Astrocyte (in vitro differentiated cells and primary cell): ENCODE data around the gene RNF7. TPM values are rescaled to one million over a fixed set of nuclear protein-coding genes. Genes with fewer than 3 reads are reported as not detected.
A peak's percentile ranks its signal among the peaks of the same experiment; 100 is the strongest.

Source experiments
- DNase-seq: peaks from one replicate; pipeline ENCODE4 v3.0.0-alpha.2; 2010; ENCODE audit warnings: low read depth
- FAIRE-seq: peaks from 2 replicates; lab custom pipeline; 2011; peaks lifted over from hg19 to GRCh38; lab: Jason Lieb, UNC
- H2AFZ ChIP-seq: 2 replicates; pipeline ENCODE4 v1.6.0; 2012; ENCODE audit warnings: low read depth, low read length, inconsistent platforms
- H3K27ac ChIP-seq: 2 replicates; pipeline ENCODE4 v1.5.1; 2011; ENCODE audit warnings: low read depth, low read length, inconsistent platforms
- H3K27me3 ChIP-seq: 2 replicates; pipeline ENCODE4 v1.6.0; 2011; ENCODE audit warnings: low read length, inconsistent platforms; ENCODE audit not compliant: insufficient read depth
- H3K36me3 ChIP-seq: 2 replicates; pipeline ENCODE4 v1.5.1; 2011; ENCODE audit warnings: low read length, inconsistent platforms; ENCODE audit not compliant: insufficient read depth
- H3K4me1 ChIP-seq: 2 replicates; pipeline ENCODE4 v1.5.1; 2011; ENCODE audit warnings: low read length, inconsistent platforms; ENCODE audit not compliant: insufficient read depth
- H3K4me2 ChIP-seq: 2 replicates; pipeline ENCODE4 v1.6.0; 2012; ENCODE audit warnings: low read length, inconsistent platforms
- H3K4me3 ChIP-seq: 2 replicates; pipeline ENCODE4 v1.5.1; 2011; ENCODE audit warnings: low read depth, mild to moderate bottlenecking, low read length, inconsistent platforms; ENCODE audit not compliant: insufficient read depth
- H3K79me2 ChIP-seq: 2 replicates; pipeline ENCODE4 v1.6.0; 2012; ENCODE audit warnings: mild to moderate bottlenecking, low read length, inconsistent platforms; ENCODE audit not compliant: insufficient read depth
- H3K9ac ChIP-seq: 2 replicates; pipeline ENCODE4 v1.6.0; 2012; ENCODE audit warnings: mild to moderate bottlenecking, low read length, inconsistent platforms
- H3K9me3 ChIP-seq: 2 replicates; pipeline ENCODE4 v1.5.1; 2012; ENCODE audit warnings: low read depth, mild to moderate bottlenecking, low read length, inconsistent platforms; ENCODE audit not compliant: insufficient read depth
- H4K20me1 ChIP-seq: 2 replicates; pipeline ENCODE4 v1.6.0; 2012; ENCODE audit warnings: low read length, inconsistent platforms; ENCODE audit not compliant: insufficient read depth
- H3K27ac Mint-ChIP-seq: one replicate; pipeline ENCODE4 v1.8.0; 2021; ENCODE audit warnings: mild to moderate bottlenecking, mixed read lengths; ENCODE audit not compliant: unreplicated experiment
- H3K27me3 Mint-ChIP-seq: one replicate; pipeline ENCODE4 v1.8.0; 2021; ENCODE audit warnings: low read depth, mixed read lengths; ENCODE audit not compliant: unreplicated experiment
- H3K36me3 Mint-ChIP-seq: one replicate; pipeline ENCODE4 v1.8.0; 2021; ENCODE audit warnings: low read depth, mixed read lengths; ENCODE audit not compliant: unreplicated experiment
- H3K4me1 Mint-ChIP-seq: one replicate; pipeline ENCODE4 v1.8.0; 2021; ENCODE audit warnings: low read depth, mixed read lengths; ENCODE audit not compliant: unreplicated experiment
- H3K4me3 Mint-ChIP-seq: one replicate; pipeline ENCODE4 v1.8.0; 2021; ENCODE audit warnings: mild to moderate bottlenecking, moderate library complexity, mixed read lengths; ENCODE audit not compliant: unreplicated experiment
- H3K9me3 Mint-ChIP-seq: one replicate; pipeline ENCODE4 v1.8.0; 2021; ENCODE audit warnings: mild to moderate bottlenecking, mixed read lengths; ENCODE audit not compliant: unreplicated experiment
- EZH2 ChIP-seq: IDR thresholded peaks from 2 replicates; pipeline ENCODE4 v1.6.1; 2012; ENCODE audit warnings: mild to moderate bottlenecking, low read length, inconsistent platforms; ENCODE audit not compliant: insufficient read depth
- total RNA-seq: library from RNA; stranded (reverse); gene quantifications from 2 replicates; pipeline ENCODE4 v1.2.1, GENCODE V29; 2021
- TF ChIP-seq, protein P1 (sequence below): IDR thresholded peaks from 2 replicates; pipeline ENCODE4 v1.5.1; 2011; ENCODE audit warnings: low read depth, mild to moderate bottlenecking, inconsistent platforms, low read length, moderate library complexity; ENCODE audit not compliant: insufficient read depth

RNF7 gene
- total RNA-seq, 1 donor from 2014 or later: 168 TPM

DNA sequence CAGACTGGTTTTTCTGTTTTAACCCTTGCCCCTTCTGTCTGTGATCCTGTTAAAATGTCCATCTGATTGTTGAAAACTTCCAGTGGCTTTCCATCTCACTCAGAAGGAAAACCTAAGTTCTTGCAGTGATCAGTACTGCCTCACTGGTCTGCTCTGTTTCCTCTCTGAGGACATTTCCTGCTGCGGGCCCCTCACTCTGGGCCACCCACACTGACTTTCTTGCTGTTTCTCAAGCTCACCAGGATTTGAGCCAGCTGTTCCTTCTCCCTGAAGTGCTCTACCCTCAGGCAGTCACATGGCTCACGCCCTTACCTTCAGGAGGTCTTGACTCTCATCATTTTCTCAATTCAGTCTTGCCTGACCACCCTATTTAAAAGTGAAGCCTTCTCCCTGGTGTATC, 26.9 kb downstream of the RNF7 start:
- no peaks in the 10 kb centered on the region for H3K36me3 ChIP-seq
- H3K27me3 Mint-ChIP-seq: no peaks in the 10 kb centered on the region
- H3K4me2 ChIP-seq: no peak overlapping the region
- DNase-seq (no peak), FAIRE-seq (no peak)
- H3K27ac Mint-ChIP-seq: no peak overlapping the region
- H3K4me1 Mint-ChIP-seq: peaks cover 9% of the 10 kb centered on the region
- H3K4me3 ChIP-seq: no peak overlapping the region
- H3K9me3 ChIP-seq: no peaks in the 10 kb centered on the region
- no peak overlapping the region for H2AFZ ChIP-seq
- H3K4me1 ChIP-seq: no peaks in the 10 kb centered on the region
- no peaks in the 10 kb centered on the region for H3K79me2 ChIP-seq
- no peaks in the 10 kb centered on the region for H4K20me1 ChIP-seq
- H3K27ac ChIP-seq: no peak overlapping the region
- no peak overlapping the region for H3K9ac ChIP-seq
- no peak overlapping the region for H3K4me3 Mint-ChIP-seq
- no peaks in the 10 kb centered on the region for H3K9me3 Mint-ChIP-seq
- no peaks in the 10 kb centered on the region for H3K27me3 ChIP-seq
- no peaks in the 10 kb centered on the region for H3K36me3 Mint-ChIP-seq
- TF ChIP-seq, protein P1, sequence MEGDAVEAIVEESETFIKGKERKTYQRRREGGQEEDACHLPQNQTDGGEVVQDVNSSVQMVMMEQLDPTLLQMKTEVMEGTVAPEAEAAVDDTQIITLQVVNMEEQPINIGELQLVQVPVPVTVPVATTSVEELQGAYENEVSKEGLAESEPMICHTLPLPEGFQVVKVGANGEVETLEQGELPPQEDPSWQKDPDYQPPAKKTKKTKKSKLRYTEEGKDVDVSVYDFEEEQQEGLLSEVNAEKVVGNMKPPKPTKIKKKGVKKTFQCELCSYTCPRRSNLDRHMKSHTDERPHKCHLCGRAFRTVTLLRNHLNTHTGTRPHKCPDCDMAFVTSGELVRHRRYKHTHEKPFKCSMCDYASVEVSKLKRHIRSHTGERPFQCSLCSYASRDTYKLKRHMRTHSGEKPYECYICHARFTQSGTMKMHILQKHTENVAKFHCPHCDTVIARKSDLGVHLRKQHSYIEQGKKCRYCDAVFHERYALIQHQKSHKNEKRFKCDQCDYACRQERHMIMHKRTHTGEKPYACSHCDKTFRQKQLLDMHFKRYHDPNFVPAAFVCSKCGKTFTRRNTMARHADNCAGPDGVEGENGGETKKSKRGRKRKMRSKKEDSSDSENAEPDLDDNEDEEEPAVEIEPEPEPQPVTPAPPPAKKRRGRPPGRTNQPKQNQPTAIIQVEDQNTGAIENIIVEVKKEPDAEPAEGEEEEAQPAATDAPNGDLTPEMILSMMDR: no peak
- TF ChIP-seq EZH2: no peak

DNA sequence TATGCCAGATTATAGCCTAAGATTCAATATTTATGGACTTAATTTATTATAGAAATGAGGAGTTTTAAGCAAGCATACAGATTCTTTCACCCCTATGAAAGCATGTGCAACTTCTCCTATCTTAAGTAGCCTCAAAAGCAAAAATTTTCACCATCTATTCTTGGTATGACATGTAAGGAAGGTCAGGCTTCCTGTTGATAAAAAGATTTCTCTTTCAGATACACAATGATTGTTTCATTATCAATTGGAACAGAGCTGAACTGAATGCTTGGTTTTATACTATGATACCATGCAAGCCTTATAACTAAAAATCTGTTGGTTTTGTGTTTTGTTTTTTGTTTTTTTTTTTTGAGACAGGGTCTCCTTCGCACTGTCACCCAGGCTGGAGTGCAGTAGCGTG, 29.0 kb downstream of the RNF7 start:
- Mint-ChIP-seq H3K27ac (no peak overlapping the region), H3K36me3 (no peaks in the 10 kb centered on the region), H3K4me1 (peaks cover 9% of the 10 kb centered on the region), H3K4me3 (no peak overlapping the region), H3K27me3 (no peaks in the 10 kb centered on the region), H3K9me3 (no peaks in the 10 kb centered on the region)
- H2AFZ ChIP-seq: no peak overlapping the region
- no peaks in the 10 kb centered on the region for H3K27me3 ChIP-seq
- no peaks in the 10 kb centered on the region for H3K79me2 ChIP-seq
- no peaks in the 10 kb centered on the region for H3K36me3 ChIP-seq
- H3K27ac ChIP-seq: no peak overlapping the region
- no peaks in the 10 kb centered on the region for H3K9me3 ChIP-seq
- H3K9ac ChIP-seq: no peak overlapping the region
- DNase-seq (no peak), FAIRE-seq (no peak)
- H3K4me3 ChIP-seq: no peak overlapping the region
- no peaks in the 10 kb centered on the region for H3K4me1 ChIP-seq
- H3K4me2 ChIP-seq: no peak overlapping the region
- no peaks in the 10 kb centered on the region for H4K20me1 ChIP-seq
- TF ChIP-seq, protein P1: no peak
- TF ChIP-seq EZH2: no peak

DNA sequence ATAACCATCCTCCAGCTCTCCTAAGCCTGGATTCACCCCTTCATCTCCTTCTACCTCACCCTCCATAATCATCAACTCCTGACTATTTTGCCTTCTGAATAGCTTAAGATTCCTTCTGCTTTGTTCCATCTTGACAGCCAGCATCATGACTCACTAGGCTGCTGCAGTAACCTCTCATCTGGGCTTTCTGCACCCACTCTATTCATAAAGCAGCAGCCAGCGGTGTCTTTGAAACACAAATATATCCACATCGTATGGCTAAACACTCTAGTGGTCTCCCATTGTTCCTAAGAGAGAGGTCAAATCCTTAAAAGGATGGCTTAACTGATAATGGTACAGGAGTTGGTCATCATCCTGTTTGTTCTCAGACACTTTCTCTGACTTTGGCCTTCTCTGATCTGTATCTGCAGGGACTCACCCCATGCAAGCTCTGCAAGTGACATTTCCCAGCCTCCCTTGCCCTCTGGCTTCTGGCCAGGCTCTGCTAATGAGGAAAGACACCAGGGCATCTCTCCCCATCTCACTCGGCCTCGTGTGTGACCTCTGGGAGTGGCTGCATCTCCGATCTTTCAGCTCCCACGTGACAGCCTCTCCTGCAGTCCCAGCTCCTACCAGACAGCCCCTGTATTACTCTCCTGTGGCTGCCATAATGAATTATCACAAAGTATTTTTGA, 31.3 kb downstream of the RNF7 start:
- Histone ChIP-seq H3K36me3 (no peaks in the 10 kb centered on the region), H4K20me1 (no peaks in the 10 kb centered on the region), H3K27me3 (no peaks in the 10 kb centered on the region), H3K9me3 (no peaks in the 10 kb centered on the region), H2AFZ (no peak overlapping the region), H3K27ac (no peak overlapping the region), H3K4me1 (no peaks in the 10 kb centered on the region), H3K79me2 (no peaks in the 10 kb centered on the region), H3K4me2 (no peak overlapping the region), H3K9ac (no peak overlapping the region), H3K4me3 (no peak overlapping the region)
- H3K27me3 Mint-ChIP-seq: no peaks in the 10 kb centered on the region
- FAIRE-seq: no peak
- no peaks in the 10 kb centered on the region for H3K9me3 Mint-ChIP-seq
- no peak overlapping the region for H3K4me3 Mint-ChIP-seq
- TF ChIP-seq, protein P1: no peak
- no peak for TF ChIP-seq EZH2
- peak; percentile 34 for DNase-seq
- H3K4me1 Mint-ChIP-seq: peaks cover 9% of the 10 kb centered on the region
- no peak overlapping the region for H3K27ac Mint-ChIP-seq
- no peaks in the 10 kb centered on the region for H3K36me3 Mint-ChIP-seq
